ENCODE data around the gene RGS6.

Gene RGS6

DNA sequence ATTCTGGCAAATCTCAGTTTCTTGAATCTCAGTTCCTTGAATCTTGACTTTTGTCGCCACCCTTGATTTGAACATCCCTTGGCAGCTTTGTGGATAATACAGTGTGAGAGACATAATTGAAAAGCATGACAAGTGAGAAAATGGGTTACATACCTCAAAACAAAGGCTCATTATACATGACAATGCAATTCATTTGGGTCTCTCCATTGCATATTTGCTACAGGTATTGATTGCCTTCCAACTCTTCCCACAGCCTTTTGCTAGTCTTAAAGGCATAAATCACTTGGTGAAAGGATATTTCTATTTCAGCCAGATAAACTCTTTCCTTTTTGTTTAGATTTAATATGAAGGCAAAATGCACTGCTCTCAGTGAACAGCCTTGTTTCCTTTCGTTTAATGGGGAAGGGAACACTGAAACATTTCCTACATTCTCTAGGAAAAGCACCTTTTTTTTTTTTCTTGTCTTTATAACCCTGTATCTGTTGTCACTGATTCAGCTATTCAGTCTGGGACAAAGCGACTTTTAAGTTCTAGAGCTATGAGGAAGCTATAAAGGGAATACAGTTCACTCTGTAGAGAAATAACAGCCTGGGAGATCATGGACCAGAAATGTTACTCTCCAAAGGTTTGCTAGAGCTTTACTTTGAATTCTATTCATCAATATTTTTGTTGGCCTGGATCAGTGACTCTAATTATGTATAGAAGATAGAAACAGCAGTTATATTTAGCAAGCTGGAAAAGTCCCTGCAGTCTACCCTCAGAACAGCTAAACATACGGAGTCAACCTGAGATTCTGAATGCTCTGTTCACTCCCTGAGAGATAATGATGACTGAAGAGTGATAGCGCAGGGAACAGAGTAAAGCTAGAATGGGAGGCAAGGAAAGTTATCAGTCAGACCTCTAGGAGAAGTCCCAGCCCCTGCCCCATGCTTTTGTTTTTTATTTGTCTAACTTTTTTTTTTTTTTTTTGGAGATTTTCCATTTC lies 311.4 kb downstream of the RGS6 start:
- DNase-seq (ENCODE audit: low spot score): no peak

DNA sequence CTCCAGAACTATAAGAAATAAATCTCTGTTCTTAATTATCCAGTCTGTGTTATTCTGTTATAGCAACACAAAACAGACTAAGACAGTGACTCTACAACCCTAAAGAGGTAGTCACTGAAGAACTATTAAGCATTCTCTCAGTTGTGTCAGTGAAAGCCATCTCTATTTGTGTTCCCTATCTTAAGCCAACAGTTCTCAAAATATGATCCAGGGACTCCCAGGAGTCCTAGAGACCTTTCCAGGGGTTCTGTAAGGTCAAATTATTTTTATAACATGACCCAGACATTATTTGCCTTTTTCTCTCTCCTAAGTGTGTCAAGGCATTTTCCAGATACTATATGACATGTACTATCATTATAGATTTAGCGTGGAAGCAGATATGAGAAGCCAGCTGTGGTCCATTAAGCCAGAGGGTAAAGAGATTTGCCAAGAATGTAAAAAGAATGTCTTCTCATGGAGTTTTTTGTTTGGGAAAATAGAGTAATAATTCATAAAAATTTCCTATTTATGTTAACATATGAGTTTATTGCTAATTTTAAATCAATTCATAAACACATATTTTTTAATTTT lies 315.8 kb downstream of the RGS6 start:
- no peak for DNase-seq (ENCODE audit: low spot score)

- no peak for DNase-seq (ENCODE audit: low spot score)
Observed at GRCh38 chr14:72253503-72253902, 321.3 kb downstream of the RGS6 start.

GRCh38 chr14:72254202-72254936 lies 322.1 kb downstream of the RGS6 start:
- no peak for DNase-seq (ENCODE audit: low spot score)

GRCh38 chr14:72254937-72255472 lies 322.8 kb downstream of the RGS6 start:
- no peak for DNase-seq (ENCODE audit: low spot score)

- no peak for DNase-seq (ENCODE audit: low spot score)
Observed at GRCh38 chr14:72256055-72256454, 323.8 kb downstream of the RGS6 start.

DNA sequence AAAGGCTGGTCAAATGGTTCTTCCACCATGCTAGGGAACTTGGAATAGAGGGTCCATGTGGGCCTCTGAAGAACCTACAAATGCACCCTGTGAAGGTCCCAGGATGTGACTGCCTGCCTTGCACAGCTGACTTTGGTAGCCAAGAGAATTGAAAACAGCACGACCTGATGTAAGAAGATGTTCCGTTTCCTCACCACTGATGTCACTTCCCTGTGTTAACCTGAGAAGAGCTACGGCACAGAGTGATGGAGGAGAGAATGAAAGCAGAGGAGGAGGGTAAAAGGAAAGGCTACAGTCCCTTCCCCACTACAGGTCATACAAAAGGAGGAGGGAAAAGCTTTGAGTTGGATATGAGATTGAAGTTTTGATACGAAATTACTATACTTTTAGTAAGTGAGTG lies 328.8 kb downstream of the RGS6 start:
- no peak for DNase-seq (ENCODE audit: low spot score)

DNA sequence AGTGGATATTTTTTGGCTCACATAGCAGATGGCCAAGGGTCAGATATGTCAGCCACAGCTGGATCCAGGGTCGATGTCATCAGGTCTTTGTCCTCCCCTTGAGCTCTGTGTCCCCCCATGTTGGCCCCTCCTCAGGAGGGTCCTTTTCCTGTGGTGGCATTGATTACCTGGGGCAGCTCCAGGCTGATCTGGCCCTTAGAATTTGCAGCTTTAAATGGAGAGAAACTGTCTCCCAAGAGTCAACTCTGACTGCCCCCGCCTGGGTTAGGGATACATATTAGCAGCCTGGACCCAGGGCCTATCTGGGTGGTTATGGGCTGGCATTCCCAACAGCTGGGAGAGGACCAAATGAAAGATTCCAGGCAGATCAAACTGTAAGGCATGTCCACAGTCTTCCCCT lies 330.5 kb downstream of the RGS6 start:
- no peak for DNase-seq (ENCODE audit: low spot score)

GRCh38 chr14:72264716-72265115 lies 332.5 kb downstream of the RGS6 start:
- DNase-seq (ENCODE audit: low spot score): no peak

- no peak for DNase-seq (ENCODE audit: low spot score)
Observed at GRCh38 chr14:72270147-72270727, 338.0 kb downstream of the RGS6 start.

DNA sequence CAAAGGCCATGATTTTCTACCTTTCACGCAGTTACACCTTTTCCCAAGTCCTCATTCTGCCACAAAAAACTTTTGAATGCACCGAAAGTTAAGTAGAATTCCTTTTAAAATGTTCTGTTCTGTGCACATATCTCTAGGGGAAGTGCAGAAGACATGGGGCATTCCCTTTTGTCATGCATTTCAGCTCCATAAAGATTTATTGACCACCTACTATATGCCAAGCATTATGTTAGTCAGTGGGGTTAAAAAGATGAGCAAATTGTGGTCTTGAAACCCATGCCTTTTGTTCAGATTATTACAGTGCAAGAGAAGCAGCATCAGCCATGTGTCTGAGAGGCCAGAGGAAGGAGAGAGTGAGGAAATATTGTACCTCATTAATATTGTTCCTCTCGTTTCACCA lies 338.5 kb downstream of the RGS6 start:
- no peak for DNase-seq (ENCODE audit: low spot score)

GRCh38 chr14:72275242-72275641 lies 343.0 kb downstream of the RGS6 start:
- DNase-seq (ENCODE audit: low spot score): no peak

DNA sequence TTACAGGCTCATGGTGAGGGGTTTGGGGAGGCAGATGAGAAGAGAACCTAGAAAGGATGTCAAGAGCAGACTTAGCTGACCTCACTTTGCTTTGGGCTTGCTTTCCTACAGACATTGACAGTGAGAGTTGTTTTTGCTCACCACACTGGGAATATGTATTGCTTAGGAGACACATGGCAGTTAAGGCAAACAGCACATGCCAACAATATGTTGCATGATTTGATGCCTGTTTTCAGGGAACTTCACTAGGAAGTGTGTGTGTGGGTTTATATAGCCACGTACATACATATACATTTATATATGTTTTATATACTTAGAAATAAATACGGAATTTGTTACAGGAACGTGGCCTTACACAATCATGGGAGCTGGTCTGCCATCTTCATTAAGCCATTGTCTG lies 346.1 kb downstream of the RGS6 start:
- DNase-seq (ENCODE audit: low spot score): no peak

- no peak for DNase-seq (ENCODE audit: low spot score)
Observed at GRCh38 chr14:72284176-72284575, 351.9 kb downstream of the RGS6 start.

GRCh38 chr14:72290241-72290640 lies 358.0 kb downstream of the RGS6 start:
- DNase-seq (ENCODE audit: low spot score): no peak

DNA sequence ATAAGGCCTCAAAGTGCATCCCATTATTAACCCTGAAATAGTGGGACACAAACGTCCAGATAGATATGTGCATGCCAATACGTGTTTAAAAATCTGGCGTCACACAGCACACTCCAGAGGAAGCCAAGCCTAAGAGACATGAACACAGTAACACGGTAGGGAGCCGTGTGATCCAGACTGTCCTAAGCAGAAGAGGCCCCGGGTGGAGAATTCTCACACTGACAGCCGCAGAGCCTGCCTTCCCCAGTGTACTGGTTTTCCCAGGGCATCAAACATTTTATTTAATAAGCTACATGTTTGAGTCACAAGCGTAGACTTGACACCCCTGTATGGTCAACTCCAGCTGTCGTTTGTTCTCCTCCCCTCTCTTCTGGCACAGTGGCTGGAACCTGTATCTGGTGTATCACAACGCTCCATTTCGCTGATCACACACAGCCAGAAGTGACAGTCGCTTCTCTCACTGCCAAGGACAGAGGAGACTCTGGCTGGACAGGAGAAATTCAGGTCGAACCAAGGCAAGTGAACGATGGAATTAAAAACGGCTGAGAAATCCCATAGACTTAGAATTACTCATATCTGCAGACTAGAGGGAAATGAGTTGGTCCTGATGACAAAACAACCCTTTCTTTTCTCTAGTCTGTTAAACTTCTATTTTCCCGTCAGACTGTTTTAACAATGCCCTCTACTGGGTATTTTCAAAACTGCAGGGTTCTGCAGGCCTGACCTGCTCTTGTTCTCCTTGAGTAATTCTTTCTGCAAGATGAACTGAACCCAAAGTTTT lies 359.9 kb downstream of the RGS6 start:
- peak; percentile 26 for DNase-seq (ENCODE audit: low spot score)

GRCh38 chr14:72292689-72293024 lies 360.4 kb downstream of the RGS6 start:
- DNase-seq (ENCODE audit: low spot score): no peak

DNA sequence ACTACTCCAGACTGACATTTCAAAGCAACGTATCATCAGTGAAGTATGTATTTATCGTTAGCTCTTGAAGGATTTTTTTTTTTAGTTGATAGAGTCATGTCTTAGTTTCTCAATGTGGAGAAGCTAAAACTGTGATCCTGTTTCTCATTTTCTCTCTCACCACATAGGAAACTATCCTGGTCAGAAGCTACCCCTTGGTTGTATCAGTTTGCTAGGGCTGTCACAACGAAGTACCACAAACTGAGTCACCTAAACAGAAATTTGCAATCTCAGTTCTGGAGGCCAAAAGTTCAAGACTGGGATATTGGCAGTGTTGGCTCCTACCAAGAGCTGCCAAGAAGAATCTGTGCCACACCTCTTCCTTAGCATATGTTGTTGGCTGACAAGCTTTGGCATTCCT lies 369.1 kb downstream of the RGS6 start:
- DNase-seq (ENCODE audit: low spot score): no peak

- no peak for DNase-seq (ENCODE audit: low spot score)
Observed at GRCh38 chr14:72303930-72304329, 371.7 kb downstream of the RGS6 start.

DNA sequence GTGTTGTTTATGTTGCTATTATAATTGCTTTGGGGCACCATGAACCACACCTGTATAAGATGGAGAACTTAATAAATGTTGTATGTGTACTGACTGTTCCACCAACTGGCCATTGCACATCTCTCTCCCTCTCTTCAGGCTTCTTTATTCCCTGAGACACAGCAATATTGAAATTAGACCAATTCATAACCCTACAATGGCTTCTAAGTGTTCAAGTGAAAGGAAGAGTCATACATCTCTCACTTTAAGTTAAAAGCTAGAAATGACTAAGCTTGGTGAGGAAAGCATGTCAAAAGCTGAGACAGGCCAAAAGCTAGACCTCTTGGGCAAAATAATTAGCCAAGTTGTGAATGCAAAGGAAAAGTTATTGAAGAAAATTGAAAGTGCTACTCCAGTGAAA lies 373.3 kb downstream of the RGS6 start:
- no peak for DNase-seq (ENCODE audit: low spot score)

DNA sequence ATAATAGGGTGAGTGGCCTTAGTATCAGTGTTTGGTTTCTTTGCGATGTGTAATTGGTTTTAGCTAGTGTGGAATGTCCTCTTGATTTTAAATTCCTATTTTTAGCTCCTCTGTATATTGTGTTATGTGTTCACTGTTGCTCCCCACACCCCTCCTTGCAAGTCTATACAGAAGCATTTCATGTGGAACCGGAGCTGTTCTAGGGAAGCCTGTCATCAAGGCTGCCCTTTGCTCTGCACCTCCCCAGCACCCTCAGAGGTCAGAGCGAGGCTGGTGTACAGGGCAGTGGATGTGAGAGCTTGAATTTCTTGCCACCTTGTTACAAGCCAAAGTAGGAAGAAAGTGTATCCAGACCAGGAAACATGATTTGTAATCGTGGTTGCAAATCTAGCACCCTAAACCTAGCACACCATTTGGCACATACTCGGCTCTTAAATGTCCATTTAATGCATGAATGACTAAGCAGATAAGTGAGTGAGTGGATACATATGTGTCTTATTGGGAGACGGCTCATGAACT lies 376.8 kb downstream of the RGS6 start:
- DNase-seq (ENCODE audit: low spot score): no peak
